HEK293 (cell line): ENCODE data around the gene MYOZ3.

Experiments used
- CTCF ChIA-PET: fragments of 350-600 bp; formaldehyde crosslinking; extraction: SDS; loops from one replicate; lab custom pipeline; 2021; ENCODE audit warnings: antibody characterized with exemption; lab: Yijun Ruan, JAX
- POLR2A ChIA-PET: fragments of 300-600 bp; formaldehyde crosslinking; extraction: SDS; loops from one replicate; lab custom pipeline; 2020; ENCODE audit warnings: antibody characterized with exemption, inconsistent platforms; lab: Yijun Ruan, JAX
- H3K27ac ChIP-seq: fragments of 200-500 bp; sonication (Bioruptor generic); 2 replicates; pipeline ENCODE4 v1.5.1; 2014; ENCODE audit warnings: low read depth, low read length, control low read depth, inconsistent platforms; ENCODE audit errors: extremely low read depth
- H3K36me3 ChIP-seq, 2 experiments: fragments of 200-500 bp in 1 of 2; sonication (Bioruptor generic) in 1 of 2; 1 replicate in 1 of 2; 2 replicates in 1 of 2; pipeline ENCODE4 v1.5.1; 2014 to 2017; ENCODE audit warnings: inconsistent platforms in 2 of 2, low read length in 2 of 2; ENCODE audit not compliant: control insufficient read depth in 2 of 2, insufficient read depth in 1 of 2
- H3K4me1 ChIP-seq: fragments of 200-500 bp; sonication (Bioruptor generic); 2 replicates; pipeline ENCODE4 v1.5.1; 2014; ENCODE audit warnings: mild to moderate bottlenecking, low read length, inconsistent platforms; ENCODE audit not compliant: control insufficient read depth, insufficient read depth
- H3K4me3 ChIP-seq: 2 replicates; pipeline ENCODE4 v1.5.1; 2011; ENCODE audit warnings: low read depth, mild to moderate bottlenecking, control low read depth, low read length, moderate library complexity
- H3K9me3 ChIP-seq: fragments of 200-500 bp; sonication (Bioruptor generic); 2 replicates; pipeline ENCODE4 v1.5.1; 2014; ENCODE audit warnings: low read depth, low read length, inconsistent platforms; ENCODE audit not compliant: control insufficient read depth, insufficient read depth
- SETDB1 ChIP-seq: IDR thresholded peaks from one replicate; pipeline ENCODE4 v1.6.1; 2017; ENCODE audit warnings: mild to moderate bottlenecking, low read length, moderate library complexity, mixed read lengths; ENCODE audit not compliant: insufficient read length
- SP2 ChIP-seq: fragments of 450-650 bp; formaldehyde crosslinking; IDR thresholded peaks from 2 replicates; pipeline ENCODE4 v1.5.1; 2016; ENCODE audit warnings: missing biosample characterization, missing genetic modification characterization
- YY2 ChIP-seq: fragments of 450-650 bp; formaldehyde crosslinking; IDR thresholded peaks from 2 replicates; pipeline ENCODE4 v1.5.1; 2016; ENCODE audit warnings: missing biosample characterization, missing genetic modification characterization
- ZIC2 ChIP-seq: fragments of 450-650 bp; formaldehyde crosslinking; IDR thresholded peaks from 2 replicates; pipeline ENCODE4 v1.5.1; 2016; ENCODE audit warnings: missing biosample characterization, missing genetic modification characterization
- ZNF121 ChIP-seq: fragments of 450-650 bp; formaldehyde crosslinking; IDR thresholded peaks from 2 replicates; pipeline ENCODE4 v1.5.1; 2016; ENCODE audit warnings: missing biosample characterization, missing genetic modification characterization
- ZNF221 ChIP-seq: fragments of 450-650 bp; formaldehyde crosslinking; IDR thresholded peaks from 2 replicates; pipeline ENCODE4 v1.5.1; 2017; ENCODE audit warnings: missing biosample characterization, missing genetic modification characterization, borderline replicate concordance
- ZNF529 ChIP-seq: fragments of 450-650 bp; formaldehyde crosslinking; IDR thresholded peaks from 2 replicates; pipeline ENCODE4 v1.5.1; 2017; ENCODE audit warnings: missing genetic modification characterization, missing biosample characterization; ENCODE audit not compliant: insufficient replicate concordance
- ZNF548 ChIP-seq: fragments of 450-650 bp; formaldehyde crosslinking; IDR thresholded peaks from 2 replicates; pipeline ENCODE4 v1.5.1; 2016; ENCODE audit warnings: missing biosample characterization, missing genetic modification characterization
- ZNF561 ChIP-seq: fragments of 450-650 bp; IDR thresholded peaks from 2 replicates; pipeline ENCODE4 v1.5.1; 2018; ENCODE audit warnings: missing biosample characterization, missing genetic modification characterization, borderline replicate concordance
- ZNF596 ChIP-seq: fragments of 450-650 bp; IDR thresholded peaks from 2 replicates; pipeline ENCODE4 v1.5.0; 2018; ENCODE audit warnings: missing biosample characterization, mild to moderate bottlenecking, missing genetic modification characterization, moderate library complexity
- ZNF660 ChIP-seq: fragments of 450-650 bp; IDR thresholded peaks from 2 replicates; pipeline ENCODE4 v1.5.1; 2018; ENCODE audit warnings: missing biosample characterization, mild to moderate bottlenecking, missing genetic modification characterization
- ZSCAN16 ChIP-seq: fragments of 450-650 bp; formaldehyde crosslinking; IDR thresholded peaks from 2 replicates; pipeline ENCODE4 v1.5.1; 2016; ENCODE audit warnings: missing biosample characterization, missing genetic modification characterization
- TF ChIP-seq, protein P1 (sequence below): fragments of 450-650 bp; formaldehyde crosslinking; IDR thresholded peaks from 2 replicates; pipeline ENCODE4 v1.5.1; 2016; ENCODE audit warnings: missing biosample characterization, missing genetic modification characterization, low read depth
- TF ChIP-seq, protein P2 (sequence below): fragments of 450-650 bp; formaldehyde crosslinking; conservative IDR thresholded peaks from 2 replicates; pipeline ENCODE4 v1.5.1; 2016; ENCODE audit warnings: low read depth, missing biosample characterization, missing genetic modification characterization
- TF ChIP-seq, protein P3 (sequence below): fragments of 450-650 bp; formaldehyde crosslinking; IDR thresholded peaks from 2 replicates; pipeline ENCODE4 v1.5.1; 2016; ENCODE audit warnings: missing biosample characterization, missing genetic modification characterization

MYOZ3 gene

DNA sequence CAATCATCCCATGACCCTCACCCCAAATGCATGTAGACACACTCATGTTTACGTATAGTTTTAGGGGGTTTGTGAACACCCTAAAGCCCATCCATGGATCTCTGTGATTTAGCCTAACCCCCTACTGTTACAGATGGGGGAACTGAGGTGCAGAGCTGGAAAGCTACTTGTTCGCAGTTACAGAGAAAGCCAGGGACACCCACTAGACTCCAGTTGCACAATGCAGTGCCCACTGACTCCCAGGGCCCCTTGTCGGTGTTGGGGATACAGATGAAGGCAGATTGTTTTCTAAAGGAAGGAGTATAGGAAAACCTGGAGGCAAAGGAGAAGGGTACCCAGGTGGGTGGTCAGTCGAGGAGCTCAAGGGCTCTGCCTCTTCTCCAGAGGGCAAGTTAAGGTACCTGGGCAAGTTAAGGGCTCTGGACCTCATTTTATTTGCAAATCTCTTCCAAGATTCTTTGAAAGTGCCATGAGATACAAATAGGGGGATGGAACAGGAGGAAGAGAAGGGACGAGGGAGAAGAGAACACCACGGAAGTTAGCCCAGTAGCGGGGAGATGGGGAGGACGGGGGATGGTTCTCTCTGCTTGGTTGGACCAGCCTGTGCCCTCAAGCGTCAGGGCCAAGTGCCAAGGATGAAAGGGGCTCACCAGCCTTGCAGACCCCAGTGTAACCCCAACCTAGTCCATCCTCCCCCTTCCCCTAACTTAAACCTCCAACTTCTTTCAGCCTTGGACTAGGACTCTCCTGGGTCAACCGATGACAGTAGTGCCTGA is 958 bp downstream of the MYOZ3 start:
- no peak overlapping the region for H3K4me3 ChIP-seq
- no peak for TF ChIP-seq ZIC2 (tag by site-specific recombination)
- no peak for TF ChIP-seq ZNF529 (tag by site-specific recombination)
- TF ChIP-seq ZNF548: no peak
- TF ChIP-seq YY2 (tag by site-specific recombination): no peak
- TF ChIP-seq, all 188 proteins: peak for 0
- no peaks in the 10 kb centered on the region for H3K36me3 ChIP-seq
- H3K27ac ChIP-seq: no peak overlapping the region
- H3K4me1 ChIP-seq: no peaks in the 10 kb centered on the region
- POLR2A ChIA-PET: interaction anchor here (0.6 to 1.0 kb wide), 2 partner anchors 26 to 39 kb away, joined by 3 read pairs; partner anchors contain the start of gene RBM22
- no peaks in the 10 kb centered on the region for H3K9me3 ChIP-seq
- CTCF ChIA-PET: interaction anchor here (0.7 to 3.5 kb wide), 3 partner anchors 29 to 101 kb away, joined by 3 to 30 read pairs (median 8); partner anchors contain the start of gene RBM22

DNA sequence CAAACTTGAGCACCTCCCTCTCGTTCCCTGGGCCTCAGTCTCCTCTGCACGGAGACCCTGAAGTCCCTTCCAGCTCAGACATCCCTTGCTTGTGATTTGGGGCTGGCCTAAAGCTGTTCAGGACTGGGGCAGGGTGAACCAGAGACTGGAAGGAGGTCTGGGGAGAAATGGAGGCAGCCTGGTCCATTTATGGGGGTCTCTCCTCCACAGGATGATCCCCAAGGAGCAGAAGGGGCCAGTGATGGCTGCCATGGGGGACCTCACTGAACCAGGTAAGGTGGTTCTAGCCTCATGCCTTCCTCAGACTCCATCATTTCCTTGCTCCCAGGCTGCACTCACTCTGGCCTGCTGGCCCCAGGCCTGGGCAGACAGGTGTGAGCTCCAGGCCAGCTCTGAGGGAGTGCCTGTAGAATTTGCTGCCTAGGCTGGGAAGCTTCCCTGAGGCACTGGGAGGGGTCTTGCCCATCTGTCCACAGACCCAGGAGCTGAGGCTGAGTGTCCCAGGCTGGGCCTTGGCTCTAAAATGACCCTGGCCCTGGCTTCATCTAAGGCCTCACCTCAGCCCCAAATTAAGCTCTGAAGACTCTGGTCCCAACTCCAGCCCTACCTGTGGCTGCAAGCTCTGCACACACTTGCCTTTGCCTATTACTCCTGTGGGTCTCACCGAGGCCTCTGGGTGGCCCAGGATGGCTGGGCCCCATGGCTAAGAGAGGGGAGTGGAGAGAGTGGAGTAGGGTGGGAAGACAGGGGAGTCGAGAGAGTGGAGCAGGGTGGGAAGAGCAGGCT is 1.9 kb downstream of the MYOZ3 start:
- TF ChIP-seq ZNF596 (tag by site-specific recombination) (no peak), ZNF561 (tag by site-specific recombination) (no peak), SP2 (no peak), ZNF660 (no peak), ZSCAN16 (tag by site-specific recombination) (no peak), ZNF221 (tag by site-specific recombination) (no peak), ZNF121 (no peak), SETDB1 (no peak)
- TF ChIP-seq, protein P1, sequence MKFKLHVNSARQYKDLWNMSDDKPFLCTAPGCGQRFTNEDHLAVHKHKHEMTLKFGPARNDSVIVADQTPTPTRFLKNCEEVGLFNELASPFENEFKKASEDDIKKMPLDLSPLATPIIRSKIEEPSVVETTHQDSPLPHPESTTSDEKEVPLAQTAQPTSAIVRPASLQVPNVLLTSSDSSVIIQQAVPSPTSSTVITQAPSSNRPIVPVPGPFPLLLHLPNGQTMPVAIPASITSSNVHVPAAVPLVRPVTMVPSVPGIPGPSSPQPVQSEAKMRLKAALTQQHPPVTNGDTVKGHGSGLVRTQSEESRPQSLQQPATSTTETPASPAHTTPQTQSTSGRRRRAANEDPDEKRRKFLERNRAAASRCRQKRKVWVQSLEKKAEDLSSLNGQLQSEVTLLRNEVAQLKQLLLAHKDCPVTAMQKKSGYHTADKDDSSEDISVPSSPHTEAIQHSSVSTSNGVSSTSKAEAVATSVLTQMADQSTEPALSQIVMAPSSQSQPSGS (tag by site-specific recombination): no peak
- TF ChIP-seq, protein P2, sequence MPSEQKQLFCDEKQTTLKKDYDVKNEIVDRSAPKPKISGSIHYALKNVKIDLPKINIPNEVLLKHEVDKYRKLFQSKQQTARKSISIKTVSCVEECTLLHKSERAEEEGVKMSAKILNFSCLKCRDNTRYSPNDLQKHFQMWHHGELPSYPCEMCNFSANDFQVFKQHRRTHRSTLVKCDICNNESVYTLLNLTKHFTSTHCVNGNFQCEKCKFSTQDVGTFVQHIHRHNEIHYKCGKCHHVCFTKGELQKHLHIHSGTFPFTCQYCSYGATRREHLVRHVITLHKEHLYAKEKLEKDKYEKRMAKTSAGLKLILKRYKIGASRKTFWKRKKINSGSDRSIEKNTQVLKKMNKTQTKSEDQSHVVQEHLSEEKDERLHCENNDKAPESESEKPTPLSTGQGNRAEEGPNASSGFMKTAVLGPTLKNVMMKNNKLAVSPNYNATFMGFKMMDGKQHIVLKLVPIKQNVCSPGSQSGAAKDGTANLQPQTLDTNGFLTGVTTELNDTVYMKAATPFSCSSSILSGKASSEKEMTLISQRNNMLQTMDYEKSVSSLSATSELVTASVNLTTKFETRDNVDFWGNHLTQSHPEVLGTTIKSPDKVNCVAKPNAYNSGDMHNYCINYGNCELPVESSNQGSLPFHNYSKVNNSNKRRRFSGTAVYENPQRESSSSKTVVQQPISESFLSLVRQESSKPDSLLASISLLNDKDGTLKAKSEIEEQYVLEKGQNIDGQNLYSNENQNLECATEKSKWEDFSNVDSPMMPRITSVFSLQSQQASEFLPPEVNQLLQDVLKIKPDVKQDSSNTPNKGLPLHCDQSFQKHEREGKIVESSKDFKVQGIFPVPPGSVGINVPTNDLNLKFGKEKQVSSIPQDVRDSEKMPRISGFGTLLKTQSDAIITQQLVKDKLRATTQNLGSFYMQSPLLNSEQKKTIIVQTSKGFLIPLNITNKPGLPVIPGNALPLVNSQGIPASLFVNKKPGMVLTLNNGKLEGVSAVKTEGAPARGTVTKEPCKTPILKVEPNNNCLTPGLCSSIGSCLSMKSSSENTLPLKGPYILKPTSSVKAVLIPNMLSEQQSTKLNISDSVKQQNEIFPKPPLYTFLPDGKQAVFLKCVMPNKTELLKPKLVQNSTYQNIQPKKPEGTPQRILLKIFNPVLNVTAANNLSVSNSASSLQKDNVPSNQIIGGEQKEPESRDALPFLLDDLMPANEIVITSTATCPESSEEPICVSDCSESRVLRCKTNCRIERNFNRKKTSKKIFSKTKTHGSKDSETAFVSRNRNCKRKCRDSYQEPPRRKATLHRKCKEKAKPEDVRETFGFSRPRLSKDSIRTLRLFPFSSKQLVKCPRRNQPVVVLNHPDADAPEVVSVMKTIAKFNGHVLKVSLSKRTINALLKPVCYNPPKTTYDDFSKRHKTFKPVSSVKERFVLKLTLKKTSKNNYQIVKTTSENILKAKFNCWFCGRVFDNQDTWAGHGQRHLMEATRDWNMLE (tag by site-specific recombination): no peak
- TF ChIP-seq, protein P3, sequence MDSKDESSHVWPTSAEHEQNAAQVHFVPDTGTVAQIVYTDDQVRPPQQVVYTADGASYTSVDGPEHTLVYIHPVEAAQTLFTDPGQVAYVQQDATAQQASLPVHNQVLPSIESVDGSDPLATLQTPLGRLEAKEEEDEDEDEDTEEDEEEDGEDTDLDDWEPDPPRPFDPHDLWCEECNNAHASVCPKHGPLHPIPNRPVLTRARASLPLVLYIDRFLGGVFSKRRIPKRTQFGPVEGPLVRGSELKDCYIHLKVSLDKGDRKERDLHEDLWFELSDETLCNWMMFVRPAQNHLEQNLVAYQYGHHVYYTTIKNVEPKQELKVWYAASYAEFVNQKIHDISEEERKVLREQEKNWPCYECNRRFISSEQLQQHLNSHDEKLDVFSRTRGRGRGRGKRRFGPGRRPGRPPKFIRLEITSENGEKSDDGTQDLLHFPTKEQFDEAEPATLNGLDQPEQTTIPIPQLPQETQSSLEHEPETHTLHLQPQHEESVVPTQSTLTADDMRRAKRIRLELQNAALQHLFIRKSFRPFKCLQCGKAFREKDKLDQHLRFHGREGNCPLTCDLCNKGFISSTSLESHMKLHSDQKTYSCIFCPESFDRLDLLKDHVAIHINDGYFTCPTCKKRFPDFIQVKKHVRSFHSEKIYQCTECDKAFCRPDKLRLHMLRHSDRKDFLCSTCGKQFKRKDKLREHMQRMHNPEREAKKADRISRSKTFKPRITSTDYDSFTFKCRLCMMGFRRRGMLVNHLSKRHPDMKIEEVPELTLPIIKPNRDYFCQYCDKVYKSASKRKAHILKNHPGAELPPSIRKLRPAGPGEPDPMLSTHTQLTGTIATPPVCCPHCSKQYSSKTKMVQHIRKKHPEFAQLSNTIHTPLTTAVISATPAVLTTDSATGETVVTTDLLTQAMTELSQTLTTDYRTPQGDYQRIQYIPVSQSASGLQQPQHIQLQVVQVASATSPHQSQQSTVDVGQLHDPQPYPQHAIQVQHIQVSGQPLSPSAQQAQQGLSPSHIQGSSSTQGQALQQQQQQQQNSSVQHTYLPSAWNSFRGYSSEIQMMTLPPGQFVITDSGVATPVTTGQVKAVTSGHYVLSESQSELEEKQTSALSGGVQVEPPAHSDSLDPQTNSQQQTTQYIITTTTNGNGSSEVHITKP (tag by site-specific recombination): no peak
- H3K4me3 ChIP-seq: no peak overlapping the region
- no peaks in the 10 kb centered on the region for H3K36me3 ChIP-seq
- POLR2A ChIA-PET: interaction anchor here (0.7 kb wide), 1 partner anchor 107 kb away, joined by 4 read pairs; no protein-coding TSS in a partner anchor
- no peak overlapping the region for H3K27ac ChIP-seq
- H3K9me3 ChIP-seq: no peaks in the 10 kb centered on the region
- H3K4me1 ChIP-seq: no peaks in the 10 kb centered on the region
- CTCF ChIA-PET: interaction anchor here (0.8 to 1.2 kb wide), 3 partner anchors 10 to 118 kb away, joined by 3 to 4 read pairs (median 3); no protein-coding TSS in a partner anchor
